Lower leg skin (tissue), 4 donors: ENCODE data around the gene OR5AR1. TPM values are rescaled to one million over a fixed set of nuclear protein-coding genes. Genes with fewer than 3 reads are reported as not detected.

Source experiments
- DNase-seq, 2 donors: peaks; one replicate each; pipeline ENCODE4 v3.0.0-alpha.2; 2019; ENCODE audit warnings: low spot score in 2 of 2
- H3K4me3 ChIP-seq: fragments of 200-600 bp; sonication (generic); 2 replicates; pipeline ENCODE4 v1.5.1; 2017; ENCODE audit warnings: mild to moderate bottlenecking, low read depth; ENCODE audit not compliant: poor library complexity, severe bottlenecking
- POLR2A ChIP-seq, 2 donors: fragments of 450-650 bp; IDR thresholded peaks; one replicate each; pipeline ENCODE4 v1.6.1; 2016 to 2017; ENCODE audit warnings: antibody characterized with exemption in 2 of 2, mild to moderate bottlenecking in 1 of 2, moderate library complexity in 1 of 2
- WGBS, 2 donors: methylation state at CpG; one replicate each; pipeline ENCODE4 v1.1.5; 2018; 5-methylcytosine and 5-hydroxymethylcytosine counted together
- intact Hi-C: fragments of 100-400 bp; cut with DNase I; formaldehyde crosslinking; loops from one replicate; pipeline ENCODE4 v1.15.0; 2023; ENCODE audit warnings: low total_unique reads
- total RNA-seq, 4 donors: library from RNA; depleted of rRNA; stranded (reverse); fragments of >200 nt; gene quantifications; one replicate each; pipeline ENCODE4 v1.1.0, GENCODE V29; 2016
- TF ChIP-seq, protein P1 (sequence below), 3 donors: fragments of 450-650 bp; IDR thresholded peaks; one replicate each; pipeline ENCODE4 v1.5.1; 2016; ENCODE audit warnings: antibody characterized with exemption in 3 of 3, mild to moderate bottlenecking in 3 of 3, moderate library complexity in 2 of 3

OR5AR1 gene
- total RNA-seq, 4 donors from 2014 or later, result not detected

GRCh38 chr11:56698795-56699194 lies 35.3 kb downstream of the OR5AR1 start, which contains the start of gene OR9G1:
OR9G1 (plus strand) TSS chr11:56699095; CDS start chr11:56700388, 1,293 bp downstream.
- intact Hi-C loops, result no loop called here
- DNase-seq, result no peak
- no peak for TF ChIP-seq POLR2A (IDR thresholded peaks at IDR 0.05)
- TF ChIP-seq, protein P1, sequence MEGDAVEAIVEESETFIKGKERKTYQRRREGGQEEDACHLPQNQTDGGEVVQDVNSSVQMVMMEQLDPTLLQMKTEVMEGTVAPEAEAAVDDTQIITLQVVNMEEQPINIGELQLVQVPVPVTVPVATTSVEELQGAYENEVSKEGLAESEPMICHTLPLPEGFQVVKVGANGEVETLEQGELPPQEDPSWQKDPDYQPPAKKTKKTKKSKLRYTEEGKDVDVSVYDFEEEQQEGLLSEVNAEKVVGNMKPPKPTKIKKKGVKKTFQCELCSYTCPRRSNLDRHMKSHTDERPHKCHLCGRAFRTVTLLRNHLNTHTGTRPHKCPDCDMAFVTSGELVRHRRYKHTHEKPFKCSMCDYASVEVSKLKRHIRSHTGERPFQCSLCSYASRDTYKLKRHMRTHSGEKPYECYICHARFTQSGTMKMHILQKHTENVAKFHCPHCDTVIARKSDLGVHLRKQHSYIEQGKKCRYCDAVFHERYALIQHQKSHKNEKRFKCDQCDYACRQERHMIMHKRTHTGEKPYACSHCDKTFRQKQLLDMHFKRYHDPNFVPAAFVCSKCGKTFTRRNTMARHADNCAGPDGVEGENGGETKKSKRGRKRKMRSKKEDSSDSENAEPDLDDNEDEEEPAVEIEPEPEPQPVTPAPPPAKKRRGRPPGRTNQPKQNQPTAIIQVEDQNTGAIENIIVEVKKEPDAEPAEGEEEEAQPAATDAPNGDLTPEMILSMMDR (IDR thresholded peaks at IDR 0.05), result no peak
- WGBS, 2 donors, result 84 to 86% methylated on average over 1 of the region's 1 CpG
- no peak within 1 kb of the TSS for H3K4me3 ChIP-seq

DNA sequence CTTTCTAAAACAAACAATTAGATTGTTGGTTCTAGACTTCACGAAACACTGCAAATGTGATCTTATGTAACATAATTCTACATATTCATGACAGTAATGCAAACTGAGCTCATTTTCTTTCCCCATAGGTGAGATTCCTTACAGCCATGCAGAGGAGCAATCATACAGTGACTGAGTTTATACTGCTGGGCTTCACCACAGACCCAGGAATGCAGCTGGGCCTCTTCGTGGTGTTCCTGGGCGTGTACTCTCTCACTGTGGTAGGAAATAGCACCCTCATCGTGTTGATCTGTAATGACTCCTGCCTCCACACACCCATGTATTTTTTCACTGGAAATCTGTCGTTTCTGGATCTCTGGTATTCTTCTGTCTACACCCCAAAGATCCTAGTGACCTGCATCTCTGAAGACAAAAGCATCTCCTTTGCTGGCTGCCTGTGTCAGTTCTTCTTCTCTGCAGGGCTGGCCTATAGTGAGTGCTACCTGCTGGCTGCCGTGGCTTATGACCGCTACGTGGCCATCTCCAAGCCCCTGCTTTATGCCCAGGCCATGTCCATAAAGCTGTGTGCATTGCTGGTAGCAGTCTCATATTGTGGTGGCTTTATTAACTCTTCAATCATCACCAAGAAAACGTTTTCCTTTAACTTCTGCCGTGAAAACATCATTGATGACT lies 36.9 kb downstream of the OR5AR1 start:
- H3K4me3 ChIP-seq, result no peak overlapping the region
- WGBS, 2 donors, result 58 to 65% methylated on average over 10 of the region's 10 CpGs
- no peak for DNase-seq
- TF ChIP-seq, protein P1 (IDR thresholded peaks at IDR 0.05), result no peak
- no peak for TF ChIP-seq POLR2A (IDR thresholded peaks at IDR 0.05)
- intact Hi-C loops, result no loop called here

GRCh38 chr11:56700914-56701485 lies 37.5 kb downstream of the OR5AR1 start:
- WGBS, 2 donors, result 57 to 67% methylated on average over 8 of the region's 8 CpGs
- no peak overlapping the region for H3K4me3 ChIP-seq
- DNase-seq, result no peak
- TF ChIP-seq POLR2A (IDR thresholded peaks at IDR 0.05), result no peak
- TF ChIP-seq, protein P1 (IDR thresholded peaks at IDR 0.05), result no peak
- intact Hi-C loops, result no loop called here

GRCh38 chr11:56705784-56706396 lies 42.4 kb downstream of the OR5AR1 start:
- intact Hi-C loops, result no loop called here
- H3K4me3 ChIP-seq, result no peak overlapping the region
- no peak for DNase-seq
- TF ChIP-seq, protein P1 (IDR thresholded peaks at IDR 0.05), result no peak
- TF ChIP-seq POLR2A (IDR thresholded peaks at IDR 0.05), result no peak
- WGBS, 2 donors, result 42 to 50% methylated on average over 1 of the region's 1 CpG

DNA sequence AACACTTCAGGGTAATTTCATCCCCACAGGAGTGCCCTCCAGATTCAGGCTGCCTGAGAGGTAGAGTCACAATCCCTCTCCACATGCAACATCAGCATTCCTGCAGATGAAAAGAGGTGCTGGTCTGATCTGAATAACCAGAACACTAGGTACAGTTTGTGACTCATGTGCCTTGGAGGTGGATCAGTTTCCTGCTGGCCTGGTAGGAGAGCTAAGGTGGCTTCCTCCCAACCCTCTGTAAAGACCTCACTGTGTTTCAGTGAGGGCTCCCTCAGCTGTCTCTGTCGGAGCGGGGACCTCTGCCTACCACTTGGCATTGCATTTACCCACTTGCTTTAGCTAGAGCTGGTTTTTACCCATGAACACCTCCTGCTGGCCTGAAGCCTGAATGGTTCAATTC lies 43.0 kb downstream of the OR5AR1 start:
- no peak overlapping the region for H3K4me3 ChIP-seq
- DNase-seq, result no peak
- TF ChIP-seq, protein P1 (IDR thresholded peaks at IDR 0.05), result no peak
- no peak for TF ChIP-seq POLR2A (IDR thresholded peaks at IDR 0.05)
- intact Hi-C loops, result no loop called here
- 79 to 83% methylated on average over 2 of the region's 2 CpGs for WGBS, 2 donors
